Type B pancreatic cell (in vitro differentiated cells): ENCODE measurements around the gene NDST4. TPM values are rescaled to one million over a fixed set of nuclear protein-coding genes. Genes with fewer than 3 reads are reported as not detected.

Experiments used
- DNase-seq: peaks from one replicate; pipeline ENCODE4 v3.0.0; 2021; ENCODE audit warnings: mixed read lengths; ENCODE audit not compliant: unreplicated experiment; ENCODE audit errors: extremely low spot score
- H3K27ac Mint-ChIP-seq: 2 replicates; pipeline ENCODE4 v1.8.0; 2021; ENCODE audit warnings: mild to moderate bottlenecking, mixed read lengths
- H3K27me3 Mint-ChIP-seq: 2 replicates; pipeline ENCODE4 v1.8.0; 2021; ENCODE audit warnings: mixed read lengths
- H3K36me3 Mint-ChIP-seq: 2 replicates; pipeline ENCODE4 v1.8.0; 2021; ENCODE audit warnings: mixed read lengths
- H3K4me1 Mint-ChIP-seq: one replicate; pipeline ENCODE4 v1.8.0; 2021; ENCODE audit warnings: mixed read lengths; ENCODE audit not compliant: unreplicated experiment
- H3K4me3 Mint-ChIP-seq: 2 replicates; pipeline ENCODE4 v1.8.0; 2021; ENCODE audit warnings: mild to moderate bottlenecking, mixed read lengths
- H3K9me3 Mint-ChIP-seq: 2 replicates; pipeline ENCODE4 v1.8.0; 2021; ENCODE audit warnings: mixed read lengths
- total RNA-seq: library from RNA; stranded (reverse); gene quantifications from 2 replicates; pipeline ENCODE4 v1.2.1, GENCODE V29; 2021; ENCODE audit warnings: low replicate concordance
- TF ChIP-seq, protein P1 (sequence below): fragments of 200-600 bp; sonication (generic); conservative IDR thresholded peaks from 2 replicates; pipeline ENCODE4 v1.5.0; 2021; ENCODE audit warnings: antibody characterized with exemption, mild to moderate bottlenecking

NDST4 gene
- total RNA-seq, 1 donor from 2014 or later, result 9.9 TPM

DNA sequence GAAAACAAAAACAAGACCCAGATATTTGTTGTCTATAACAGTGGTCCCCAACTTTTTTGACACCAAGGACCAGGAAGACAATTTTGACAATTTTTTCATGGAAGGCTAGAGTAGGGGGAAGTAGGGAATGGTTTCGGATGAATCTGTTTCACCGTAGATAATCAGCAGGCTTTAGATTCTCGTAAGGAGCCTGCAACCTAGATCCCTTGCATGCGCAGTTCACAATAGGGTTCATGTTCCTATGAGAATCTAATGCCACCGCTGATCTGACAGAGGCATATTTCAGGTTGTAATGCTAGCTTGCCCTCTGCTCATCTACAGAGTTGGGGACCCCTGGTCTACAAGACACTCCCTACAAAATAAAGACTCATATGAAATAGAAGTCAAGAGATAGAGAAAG, 229.8 kb downstream of the NDST4 start:
- Mint-ChIP-seq H3K27me3 (no peaks in the 10 kb centered on the region), H3K9me3 (no peaks in the 10 kb centered on the region), H3K36me3 (no peaks in the 10 kb centered on the region), H3K4me1 (no peaks in the 10 kb centered on the region), H3K4me3 (no peak overlapping the region), H3K27ac (no peak overlapping the region)
- DNase-seq, result no peak
- TF ChIP-seq, protein P1, sequence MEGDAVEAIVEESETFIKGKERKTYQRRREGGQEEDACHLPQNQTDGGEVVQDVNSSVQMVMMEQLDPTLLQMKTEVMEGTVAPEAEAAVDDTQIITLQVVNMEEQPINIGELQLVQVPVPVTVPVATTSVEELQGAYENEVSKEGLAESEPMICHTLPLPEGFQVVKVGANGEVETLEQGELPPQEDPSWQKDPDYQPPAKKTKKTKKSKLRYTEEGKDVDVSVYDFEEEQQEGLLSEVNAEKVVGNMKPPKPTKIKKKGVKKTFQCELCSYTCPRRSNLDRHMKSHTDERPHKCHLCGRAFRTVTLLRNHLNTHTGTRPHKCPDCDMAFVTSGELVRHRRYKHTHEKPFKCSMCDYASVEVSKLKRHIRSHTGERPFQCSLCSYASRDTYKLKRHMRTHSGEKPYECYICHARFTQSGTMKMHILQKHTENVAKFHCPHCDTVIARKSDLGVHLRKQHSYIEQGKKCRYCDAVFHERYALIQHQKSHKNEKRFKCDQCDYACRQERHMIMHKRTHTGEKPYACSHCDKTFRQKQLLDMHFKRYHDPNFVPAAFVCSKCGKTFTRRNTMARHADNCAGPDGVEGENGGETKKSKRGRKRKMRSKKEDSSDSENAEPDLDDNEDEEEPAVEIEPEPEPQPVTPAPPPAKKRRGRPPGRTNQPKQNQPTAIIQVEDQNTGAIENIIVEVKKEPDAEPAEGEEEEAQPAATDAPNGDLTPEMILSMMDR, result no peak

DNA sequence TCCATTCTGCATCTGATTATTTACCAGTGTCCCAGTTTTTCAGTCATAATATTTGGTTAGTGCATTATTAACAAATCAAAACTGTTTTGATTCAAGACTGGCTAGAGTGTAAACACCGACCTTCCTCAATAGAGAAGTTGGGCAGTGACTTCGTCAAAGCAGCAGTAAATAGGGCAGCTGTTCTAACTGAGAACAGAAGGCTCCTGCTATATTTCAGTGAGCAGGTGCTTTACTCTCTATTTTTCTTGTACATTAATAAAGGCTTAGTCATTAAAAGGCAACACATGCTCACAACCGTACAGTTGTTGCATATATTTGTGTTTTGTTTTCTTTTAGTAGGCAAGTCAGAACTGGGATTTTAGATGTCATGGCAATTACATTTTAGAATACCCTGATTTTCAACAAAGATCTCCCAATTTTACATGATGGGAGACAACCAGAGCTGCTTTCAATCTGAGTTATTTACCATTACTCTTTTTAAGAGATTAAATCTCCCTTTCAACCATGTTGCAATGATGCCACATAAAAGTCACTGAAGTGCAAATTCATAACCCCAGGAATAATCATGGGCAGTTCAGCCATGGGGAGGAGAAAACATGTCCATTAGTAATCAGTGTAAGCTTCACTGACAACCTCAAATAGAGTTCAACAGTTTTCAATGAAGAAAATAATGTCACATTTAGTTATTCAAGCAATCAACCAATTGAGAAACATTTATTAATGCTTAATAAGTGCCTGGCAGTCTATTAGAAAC, 233.3 kb downstream of the NDST4 start:
- no peaks in the 10 kb centered on the region for H3K36me3 Mint-ChIP-seq
- TF ChIP-seq, protein P1, result no peak
- no peaks in the 10 kb centered on the region for H3K9me3 Mint-ChIP-seq
- no peak for DNase-seq
- H3K27ac Mint-ChIP-seq, result no peak overlapping the region
- H3K4me3 Mint-ChIP-seq, result no peak overlapping the region
- no peaks in the 10 kb centered on the region for H3K27me3 Mint-ChIP-seq
- no peaks in the 10 kb centered on the region for H3K4me1 Mint-ChIP-seq

DNA sequence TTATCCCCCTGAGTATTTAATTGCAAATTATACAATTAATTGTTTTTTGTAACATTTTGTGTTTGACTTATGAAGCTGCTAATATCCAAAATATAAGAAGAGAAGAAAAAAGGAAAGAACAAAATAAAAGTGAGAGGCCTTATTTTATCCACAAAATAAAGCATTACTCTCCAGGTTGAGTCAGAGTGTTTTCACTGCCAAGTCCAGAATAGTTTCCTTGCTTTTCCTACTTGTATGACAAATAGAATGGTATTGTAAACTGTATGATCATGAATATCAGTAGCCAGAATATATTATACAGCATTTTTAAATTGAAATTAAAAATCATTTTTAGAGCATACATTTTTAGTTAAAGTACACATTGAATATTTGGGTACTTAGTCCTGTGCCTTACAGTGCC, 237.8 kb downstream of the NDST4 start:
- no peak for DNase-seq
- Mint-ChIP-seq H3K4me3 (no peak overlapping the region), H3K9me3 (no peaks in the 10 kb centered on the region), H3K4me1 (peaks cover 2% of the 10 kb centered on the region), H3K27ac (no peak overlapping the region), H3K27me3 (no peaks in the 10 kb centered on the region), H3K36me3 (no peaks in the 10 kb centered on the region)
- TF ChIP-seq, protein P1, result no peak

GRCh38 chr4:114874321-114874720, 239.1 kb downstream of the NDST4 start:
- Mint-ChIP-seq H3K36me3 (no peaks in the 10 kb centered on the region), H3K27ac (no peak overlapping the region), H3K4me3 (no peak overlapping the region), H3K4me1 (peaks cover 6% of the 10 kb centered on the region), H3K9me3 (no peaks in the 10 kb centered on the region), H3K27me3 (no peaks in the 10 kb centered on the region)
- DNase-seq, result no peak
- TF ChIP-seq, protein P1, result no peak

- DNase-seq, result no peak
- Mint-ChIP-seq H3K27ac (no peak overlapping the region), H3K27me3 (no peaks in the 10 kb centered on the region), H3K4me1 (peaks cover 6% of the 10 kb centered on the region), H3K36me3 (no peaks in the 10 kb centered on the region), H3K9me3 (no peaks in the 10 kb centered on the region), H3K4me3 (no peak overlapping the region)
- TF ChIP-seq, protein P1, result no peak
Observed at GRCh38 chr4:114870987-114871386, 242.4 kb downstream of the NDST4 start.
